GM19395 (cell line): ENCODE results near the gene SMC1B.

ENCODE experiments used
- ATAC-seq: cut with Tn5 transposase; IDR thresholded peaks from one replicate; pipeline ENCODE4 v1.9.1; 2021; ENCODE audit warnings: mild to moderate bottlenecking, moderate library complexity; ENCODE audit not compliant: unreplicated experiment

SMC1B gene

GRCh38 chr22:45322873-45323525 is 90.4 kb downstream of the SMC1B start:
- ATAC-seq: no peak

DNA sequence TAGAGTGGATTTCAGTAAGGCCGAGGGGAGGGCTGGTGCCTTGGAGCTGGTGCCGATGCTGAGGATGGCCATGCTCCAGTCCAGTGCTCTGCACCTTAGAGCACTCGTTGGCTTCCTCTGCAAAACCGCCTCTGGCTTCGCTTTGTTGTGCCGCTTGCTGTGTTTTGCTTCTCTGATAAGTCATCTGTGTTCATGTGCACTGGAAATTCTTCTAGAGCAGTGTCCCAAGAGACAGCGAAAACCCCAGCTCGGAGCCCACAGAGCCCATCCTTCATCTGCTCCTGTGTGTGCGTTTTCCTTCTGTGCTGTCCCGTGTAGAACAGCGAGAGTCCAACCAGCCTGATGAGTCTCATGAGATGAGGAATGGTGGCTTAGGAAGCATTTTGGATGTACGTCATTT is 91.6 kb downstream of the SMC1B start:
- no peak for ATAC-seq

- ATAC-seq: no peak
Observed at GRCh38 chr22:45320357-45320976, 92.9 kb downstream of the SMC1B start.

DNA sequence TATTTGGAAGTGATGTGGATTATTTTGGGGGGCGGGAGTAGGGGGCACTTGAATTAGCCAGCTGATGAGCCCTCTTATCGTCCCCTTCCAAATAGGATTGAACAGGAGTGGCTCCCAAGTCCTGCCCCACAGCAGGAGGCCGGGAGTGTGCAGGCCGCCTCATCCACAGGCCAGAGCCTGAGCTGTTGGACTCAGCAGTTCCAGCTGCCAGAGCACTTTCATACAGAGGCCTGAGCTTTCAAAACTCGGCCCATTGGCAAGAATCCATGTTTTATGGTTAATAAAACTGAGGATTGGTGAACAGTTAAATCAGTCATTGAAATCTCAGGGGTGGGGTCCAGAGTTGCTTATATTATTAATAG is 94.1 kb downstream of the SMC1B start:
- ATAC-seq: no peak

- ATAC-seq: peak; percentile 41
Observed at GRCh38 chr22:45318558-45319323, 94.7 kb downstream of the SMC1B start.

DNA sequence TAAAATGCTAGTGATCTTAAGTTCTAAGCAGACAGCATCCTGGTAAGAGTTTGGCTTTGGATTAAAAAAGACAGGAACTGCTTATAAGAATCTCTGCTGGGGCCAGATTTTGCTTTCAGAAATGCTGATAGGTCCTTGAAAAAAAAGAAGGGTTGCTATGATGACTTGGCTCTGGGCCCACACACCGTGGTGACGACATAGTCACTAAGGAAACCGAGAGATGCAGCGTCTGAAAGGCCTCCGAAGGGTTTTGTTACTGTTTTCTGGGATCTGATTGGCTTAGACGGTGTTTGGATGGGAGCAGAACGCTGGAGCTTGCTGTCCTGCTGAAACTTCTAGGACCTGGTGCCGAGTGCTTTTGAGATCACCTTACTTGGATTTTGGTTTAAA is 95.2 kb downstream of the SMC1B start:
- peak; percentile 48 for ATAC-seq

GRCh38 chr22:45317551-45318167 is 95.7 kb downstream of the SMC1B start:
- peak; percentile 24 for ATAC-seq

GRCh38 chr22:45316796-45317526 is 96.4 kb downstream of the SMC1B start:
- no peak for ATAC-seq

DNA sequence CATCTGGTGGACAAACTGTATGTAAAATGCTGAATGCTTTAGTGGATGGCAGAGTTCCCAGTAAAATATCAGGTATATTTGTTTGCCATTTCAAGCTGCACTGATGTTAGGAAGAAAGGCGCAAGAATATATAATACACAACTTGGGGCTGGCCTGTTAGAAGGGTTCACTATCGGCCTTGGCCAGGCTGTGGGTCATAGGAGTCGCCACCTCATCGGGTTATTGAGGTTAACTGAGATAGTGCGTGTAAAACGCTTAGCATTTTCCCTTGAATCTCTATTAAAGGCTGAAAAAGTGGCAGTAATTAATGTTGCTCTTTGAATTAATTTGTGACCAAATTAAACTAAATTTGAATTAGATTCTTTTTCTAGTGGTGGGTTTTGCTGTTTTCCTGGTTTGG is 98.6 kb downstream of the SMC1B start:
- ATAC-seq: no peak

- ATAC-seq: no peak
Observed at GRCh38 chr22:45314054-45314721, 99.2 kb downstream of the SMC1B start.

GRCh38 chr22:45312856-45313255 is 100.5 kb downstream of the SMC1B start:
- no peak for ATAC-seq

GRCh38 chr22:45312415-45312814 is 101.0 kb downstream of the SMC1B start:
- ATAC-seq: no peak

DNA sequence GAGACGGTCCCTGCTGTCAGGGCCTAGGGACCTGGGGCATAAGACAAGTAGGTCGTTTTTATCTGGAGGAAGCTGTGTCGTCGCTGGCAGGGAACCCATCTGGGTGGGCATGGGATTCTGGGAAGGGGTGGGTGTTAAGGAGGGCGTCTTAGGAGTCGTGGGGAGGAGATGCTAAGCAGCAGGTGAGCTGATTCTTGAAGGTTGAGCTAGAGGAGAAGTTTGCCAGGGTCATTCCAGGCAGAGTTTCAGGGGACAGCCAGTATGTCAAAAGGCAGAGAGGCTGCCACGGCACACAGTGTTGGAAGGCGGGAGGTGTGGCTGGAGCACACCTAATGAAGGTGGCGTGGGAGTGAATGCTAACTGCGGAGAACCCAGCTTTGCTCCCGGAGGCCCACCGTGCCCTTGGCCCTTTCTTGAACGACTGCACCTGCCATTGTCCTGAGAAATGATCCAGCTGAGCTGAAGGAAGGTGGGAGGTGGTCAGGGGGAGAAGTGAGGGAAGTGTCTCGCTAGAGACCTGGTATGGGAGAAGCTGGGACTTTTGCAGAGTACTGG is 102.3 kb downstream of the SMC1B start:
- ATAC-seq: no peak

GRCh38 chr22:45310331-45310976 is 102.9 kb downstream of the SMC1B start:
- no peak for ATAC-seq

DNA sequence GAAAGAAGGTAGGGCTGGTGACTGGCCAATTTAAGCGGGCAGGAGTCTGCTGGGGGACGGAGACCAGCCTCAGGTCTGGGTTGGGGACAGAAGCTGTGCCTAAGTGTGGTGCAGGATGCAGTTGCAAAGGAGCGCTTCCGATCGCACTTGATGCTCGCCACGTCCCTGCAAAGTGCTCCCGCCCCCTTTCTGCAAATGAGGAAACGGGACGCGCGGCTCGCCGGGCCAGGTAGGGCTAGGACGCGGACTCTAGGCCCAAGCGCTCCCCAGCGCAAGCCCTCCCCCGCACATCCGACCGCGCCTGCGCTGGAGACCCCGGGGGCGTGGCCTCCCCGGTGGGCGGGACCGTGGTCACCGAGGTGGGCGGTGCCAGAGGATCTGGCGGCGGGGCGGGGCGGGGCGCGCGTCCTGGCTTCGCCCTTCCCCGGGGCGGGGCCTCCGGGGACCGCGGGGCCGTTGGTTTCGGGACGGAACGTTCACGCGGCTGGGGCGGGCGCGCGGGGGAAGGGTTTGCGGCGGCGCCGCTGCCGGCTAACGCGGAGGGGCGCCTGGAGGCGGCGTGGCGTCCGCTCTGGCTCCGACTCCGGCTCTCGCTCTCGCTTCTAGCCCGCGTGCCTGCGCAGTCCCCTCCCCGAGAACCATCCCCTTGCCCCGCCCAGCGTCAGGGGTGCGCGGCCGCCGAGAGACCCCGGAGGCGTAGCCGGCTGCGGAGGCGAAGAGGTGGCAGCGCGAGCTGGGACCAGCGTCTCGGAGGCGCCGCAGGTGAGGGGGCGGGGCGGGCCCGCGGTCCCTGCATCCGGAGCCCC is 103.8 kb downstream of the SMC1B start, which contains the start of gene FAM118A:
FAM118A (plus strand) TSS at position 513 of the 806 bp plus-strand sequence. CDS start 12,446 bp downstream, outside the sequence.
- peak; percentile 74 for ATAC-seq

GRCh38 chr22:45308957-45309421 is 104.4 kb downstream of the SMC1B start:
- ATAC-seq: no peak

GRCh38 chr22:45308391-45308956 is 104.9 kb downstream of the SMC1B start:
- ATAC-seq: no peak

GRCh38 chr22:45306139-45306538 is 107.3 kb downstream of the SMC1B start:
- ATAC-seq: no peak
